ENCODE data around the gene PUM1.

The PUM1 gene

GRCh38 chr1:31038360-31038759 lies 27.2 kb downstream of the PUM1 start:
- no peak for DNase-seq (ENCODE audit: extremely low read depth, low read depth)
- no peak for TF ChIP-seq CTCF (IDR thresholded peaks at IDR 0.05; ENCODE audit: low read depth, low read length, missing control alignments)
- H3K4me3 ChIP-seq (replicated peaks; ENCODE audit: low read depth, low read length) = no peak overlapping the region

- H3K4me3 ChIP-seq (replicated peaks; ENCODE audit: low read depth, low read length) = no peak overlapping the region
- DNase-seq (ENCODE audit: extremely low read depth, low read depth) = no peak
- no peak for TF ChIP-seq CTCF (IDR thresholded peaks at IDR 0.05; ENCODE audit: low read depth, low read length, missing control alignments)
These were observed 28.6 kb downstream of the PUM1 start for GRCh38 chr1:31036749-31037500.

- TF ChIP-seq CTCF (IDR thresholded peaks at IDR 0.05; ENCODE audit: low read depth, low read length, missing control alignments) = no peak
- no peak for DNase-seq (ENCODE audit: extremely low read depth, low read depth)
- H3K4me3 ChIP-seq (replicated peaks; ENCODE audit: low read depth, low read length) = no peak overlapping the region
These were observed 31.9 kb downstream of the PUM1 start for GRCh38 chr1:31033598-31033997.

- H3K4me3 ChIP-seq (replicated peaks; ENCODE audit: low read depth, low read length) = no peak overlapping the region
- DNase-seq (ENCODE audit: extremely low read depth, low read depth) = no peak
- TF ChIP-seq CTCF (IDR thresholded peaks at IDR 0.05; ENCODE audit: low read depth, low read length, missing control alignments) = no peak
These were observed 33.3 kb downstream of the PUM1 start for GRCh38 chr1:31032266-31032665.

GRCh38 chr1:31031330-31032143 lies 34.0 kb downstream of the PUM1 start:
- no peak for TF ChIP-seq CTCF (IDR thresholded peaks at IDR 0.05; ENCODE audit: low read depth, low read length, missing control alignments)
- no peak overlapping the region for H3K4me3 ChIP-seq (replicated peaks; ENCODE audit: low read depth, low read length)
- DNase-seq (ENCODE audit: extremely low read depth, low read depth) = no peak

- no peak for TF ChIP-seq CTCF (IDR thresholded peaks at IDR 0.05; ENCODE audit: low read depth, low read length, missing control alignments)
- no peak for DNase-seq (ENCODE audit: extremely low read depth, low read depth)
These were observed 36.5 kb downstream of the PUM1 start for GRCh38 chr1:31029026-31029425.

More at GRCh38 chr1:31029026-31029425, 36.5 kb downstream of the PUM1 start:
- H3K4me3 ChIP-seq (replicated peaks; ENCODE audit: low read depth, low read length) = no peak overlapping the region

All from HFF-Myc (cell line).